HG03457 (cell line): Measurements from ENCODE around the gene GFM1.

Experiments
- ATAC-seq: cut with Tn5 transposase; IDR thresholded peaks from one replicate; pipeline ENCODE4 v1.9.1; 2021; ENCODE audit warnings: moderate number of reproducible peaks; ENCODE audit not compliant: unreplicated experiment

GFM1 gene

DNA sequence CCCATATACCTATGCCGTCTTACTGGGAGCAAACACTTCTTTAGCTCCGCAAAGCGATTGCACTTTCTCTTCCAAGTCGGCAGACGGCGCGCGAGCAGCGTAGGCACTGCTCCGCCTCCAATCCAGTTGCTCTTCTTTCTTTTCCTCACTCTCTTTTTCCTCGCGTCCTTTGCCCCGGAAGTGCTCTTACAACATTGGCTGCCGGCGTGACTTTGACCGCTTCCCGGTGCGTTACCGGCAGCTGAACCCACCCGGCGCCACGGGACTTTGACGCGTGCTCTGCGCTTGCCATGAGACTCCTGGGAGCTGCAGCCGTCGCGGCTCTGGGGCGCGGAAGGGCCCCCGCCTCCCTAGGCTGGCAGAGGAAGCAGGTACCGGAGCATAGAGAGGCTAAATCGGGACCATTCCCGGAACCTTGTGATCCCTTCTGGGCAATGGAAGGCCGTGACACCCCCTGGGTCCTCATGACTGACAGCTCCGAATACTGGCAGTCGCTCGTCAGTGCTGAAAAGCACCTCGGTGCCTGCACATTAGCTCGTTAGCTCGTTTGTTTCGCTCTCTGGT lies at the start of gene GFM1:
GFM1 (plus strand) TSS at position 183 of the 564 bp plus-strand sequence; CDS start at position 291, 108 bp downstream.
- peak; percentile 99 for ATAC-seq

DNA sequence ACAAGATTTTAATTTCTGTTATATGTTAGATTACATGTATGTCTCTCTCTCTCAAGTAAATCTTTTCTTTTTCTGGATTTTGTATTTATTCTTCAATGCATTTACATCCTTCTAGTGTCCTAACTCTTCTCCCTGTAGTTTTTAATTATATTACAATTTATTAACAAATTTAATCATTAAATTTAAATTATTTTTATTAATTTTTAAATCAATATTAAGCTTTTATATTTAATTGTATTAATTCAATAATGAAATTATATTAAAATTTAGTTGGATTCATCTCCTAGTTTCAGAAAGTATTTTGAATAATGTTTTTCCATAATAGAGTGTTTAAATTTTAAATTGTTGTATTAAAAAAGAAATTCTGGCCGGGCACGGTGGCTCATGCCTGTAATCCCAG lies 43.5 kb upstream of the GFM1 start:
- ATAC-seq: no peak

DNA sequence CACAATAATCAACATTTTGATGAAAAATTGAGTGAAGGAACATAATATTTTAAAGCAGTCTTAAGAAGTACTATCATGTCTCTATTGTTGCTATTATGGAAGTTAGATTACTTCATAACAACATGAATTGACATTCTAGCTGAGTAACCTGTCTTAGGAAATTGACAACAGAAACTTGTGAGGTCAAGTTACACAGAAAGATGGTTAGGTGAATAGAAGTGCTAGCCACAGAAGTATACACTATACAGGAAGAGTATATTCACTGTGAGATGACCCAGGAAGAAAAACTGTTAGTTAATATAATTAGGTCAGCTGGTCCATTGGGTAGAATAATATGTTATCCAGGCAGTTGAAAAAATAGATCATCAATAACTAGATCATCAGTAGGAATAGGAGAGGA lies 42.1 kb upstream of the GFM1 start:
- ATAC-seq: no peak

DNA sequence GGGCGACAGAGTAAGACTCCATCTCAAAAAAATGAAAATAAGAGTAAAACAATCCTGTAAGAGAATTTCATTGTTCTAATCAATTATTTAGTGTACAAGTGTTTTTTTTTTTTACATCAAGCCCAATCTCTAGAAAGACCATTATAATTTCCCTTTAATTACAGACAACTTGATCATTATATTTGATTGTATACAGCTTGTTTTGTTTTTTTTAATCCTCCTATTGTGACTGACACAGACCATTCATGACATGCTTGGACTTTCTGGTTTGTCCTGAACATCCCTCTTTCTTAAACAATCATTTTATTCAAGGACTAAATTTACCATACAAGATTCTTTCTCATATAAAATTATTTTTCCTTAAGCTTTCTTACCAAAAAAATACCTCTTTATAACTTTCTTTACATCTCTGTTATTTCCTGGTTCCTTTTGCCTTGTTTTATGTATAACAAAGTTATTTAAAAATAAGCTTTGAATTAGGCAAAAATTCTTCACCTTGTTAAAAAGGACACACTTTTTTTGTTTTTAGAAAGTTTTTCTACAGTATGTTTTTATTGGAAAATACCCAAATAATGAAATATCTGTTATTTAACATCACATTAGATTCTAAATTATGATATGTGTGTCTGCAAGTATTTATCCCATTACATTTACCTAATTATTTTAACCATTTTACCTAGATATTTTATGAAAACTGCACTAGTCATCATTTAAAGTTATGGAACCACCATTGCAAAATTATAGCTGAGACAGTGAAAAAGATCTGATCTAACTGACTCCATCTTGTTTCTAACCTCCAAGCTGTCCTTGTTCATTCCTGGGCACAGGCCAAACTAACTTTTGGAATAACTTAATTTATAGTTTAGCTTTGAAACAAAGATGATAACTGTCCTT lies 26.1 kb upstream of the GFM1 start:
- no peak for ATAC-seq

DNA sequence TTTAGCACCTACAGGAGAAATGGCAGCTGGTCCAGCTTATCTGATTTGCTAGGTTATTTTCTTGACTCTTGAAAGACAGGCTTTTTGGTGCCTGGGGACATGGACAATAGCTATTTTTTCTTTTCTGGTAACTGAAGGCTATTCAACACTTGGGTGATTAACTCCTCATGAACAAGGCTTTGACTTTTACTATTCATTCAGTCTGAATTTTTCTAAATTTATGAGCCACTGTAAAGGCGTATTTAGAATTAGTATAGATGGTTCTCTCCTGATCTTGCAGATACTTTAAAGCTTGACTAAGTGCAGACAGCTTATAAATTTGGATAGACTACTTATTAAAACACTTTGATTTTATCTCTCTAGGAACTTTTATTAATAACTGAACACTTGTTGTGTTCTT lies 18.4 kb upstream of the GFM1 start:
- no peak for ATAC-seq

DNA sequence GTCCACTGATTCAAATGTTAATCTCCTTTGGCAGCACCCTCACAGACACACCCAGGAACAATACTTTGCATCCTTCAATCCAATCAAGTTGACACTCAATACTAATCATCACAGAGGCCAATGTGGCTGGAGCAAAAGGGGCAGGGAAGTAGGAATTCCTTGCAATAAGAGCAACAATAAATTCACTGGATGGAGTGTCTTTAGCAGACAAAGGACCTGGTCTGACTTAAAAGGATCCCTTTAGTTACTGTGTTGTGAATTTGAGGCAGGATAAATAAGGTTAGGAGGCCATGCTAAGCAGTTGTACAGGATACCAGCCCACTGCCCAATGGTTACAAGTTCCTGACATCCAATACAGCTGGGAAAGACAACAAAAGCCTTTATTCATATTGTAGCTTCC lies 12.3 kb upstream of the GFM1 start:
- no peak for ATAC-seq

DNA sequence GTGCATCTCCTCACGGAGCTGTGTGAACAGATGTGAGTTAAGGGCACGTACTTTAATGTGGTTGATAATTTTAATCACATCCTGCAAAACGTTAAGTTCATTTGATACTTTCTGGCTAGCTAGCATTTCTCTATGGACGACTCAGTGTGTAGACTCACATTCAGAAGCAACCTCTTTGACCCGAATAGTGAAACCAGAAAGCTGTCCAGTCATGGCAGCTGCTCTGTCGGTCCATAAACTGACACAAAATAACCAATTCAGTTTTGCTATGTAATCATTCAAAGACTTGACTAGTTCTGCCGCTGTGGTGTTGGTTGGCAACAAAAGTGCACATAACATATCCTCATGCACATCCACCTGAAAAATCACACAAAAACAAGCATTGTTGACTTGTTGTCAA lies 3.7 kb upstream of the GFM1 start:
- no peak for ATAC-seq

DNA sequence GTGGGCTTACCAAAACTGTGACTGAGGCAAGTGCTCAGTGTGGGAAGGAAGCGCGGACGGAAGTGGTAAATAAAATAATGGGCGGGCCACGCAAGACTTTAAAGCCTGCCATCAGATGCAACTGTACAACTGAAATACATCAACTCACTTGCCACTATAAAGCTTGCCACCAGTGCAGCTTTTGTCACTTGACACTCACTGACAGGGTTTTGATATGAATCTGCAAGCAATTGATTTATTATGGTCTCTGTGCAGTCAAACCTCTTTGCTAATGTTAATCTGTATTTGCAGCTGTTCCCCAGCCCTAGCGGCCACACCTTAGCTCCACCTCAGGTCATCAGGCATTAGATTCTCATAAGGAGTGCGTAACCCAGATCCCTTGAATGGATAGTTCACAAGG lies 2.3 kb upstream of the GFM1 start:
- ATAC-seq: no peak

DNA sequence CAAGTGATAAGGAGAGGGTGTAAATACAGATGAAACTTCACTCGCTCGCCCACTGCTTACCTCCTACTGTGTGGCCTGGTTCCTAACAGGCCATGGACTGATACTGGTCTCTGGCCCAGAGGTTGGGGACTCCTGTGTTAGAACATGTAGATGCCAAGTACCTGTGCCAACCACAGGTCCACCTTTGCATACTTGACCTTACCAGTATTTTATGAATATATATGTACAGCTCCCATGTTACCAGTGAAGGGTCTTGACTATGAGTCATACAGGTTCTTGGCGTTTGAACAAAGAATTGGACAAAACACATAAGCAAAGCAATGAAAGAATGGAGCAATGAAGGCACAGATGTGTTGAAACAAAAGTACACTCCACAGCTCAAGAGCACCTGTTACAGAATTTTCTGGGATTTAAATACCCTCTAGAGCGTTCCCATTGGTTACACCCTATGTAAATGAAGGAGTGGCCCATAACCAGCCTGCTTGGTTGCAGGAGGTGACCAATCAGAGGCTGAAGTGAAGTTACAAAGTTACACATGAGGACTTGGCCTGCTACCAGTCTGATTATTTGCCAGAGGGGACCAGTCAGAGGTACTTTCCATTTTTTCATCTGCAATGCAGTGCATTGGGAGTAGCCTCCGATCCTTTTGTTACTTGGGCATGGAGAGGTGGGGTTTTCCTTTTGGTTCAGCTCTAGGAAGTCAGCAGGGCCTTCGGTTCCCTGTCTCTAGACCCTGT lies 1.7 kb upstream of the GFM1 start:
- ATAC-seq: no peak

DNA sequence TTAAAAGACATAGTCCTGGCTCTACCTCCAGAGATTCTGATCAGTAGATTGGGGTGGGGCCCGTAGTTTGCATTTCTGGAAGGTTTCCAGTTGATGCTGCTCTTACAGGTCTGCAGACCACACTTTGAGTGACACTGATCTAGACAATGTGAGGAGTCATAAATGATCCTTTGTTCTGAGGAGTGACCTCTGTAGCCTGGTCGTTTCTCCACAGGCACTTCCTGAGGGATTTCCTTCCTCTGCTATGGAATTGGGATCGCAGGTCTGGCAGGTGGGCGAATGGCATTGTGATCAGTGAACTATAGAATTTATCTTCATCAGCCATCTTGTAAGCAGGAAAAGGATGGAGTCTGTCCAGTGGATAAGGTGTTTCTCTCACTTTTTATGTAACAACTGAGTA lies 5.5 kb downstream of the GFM1 start:
- no peak for ATAC-seq

DNA sequence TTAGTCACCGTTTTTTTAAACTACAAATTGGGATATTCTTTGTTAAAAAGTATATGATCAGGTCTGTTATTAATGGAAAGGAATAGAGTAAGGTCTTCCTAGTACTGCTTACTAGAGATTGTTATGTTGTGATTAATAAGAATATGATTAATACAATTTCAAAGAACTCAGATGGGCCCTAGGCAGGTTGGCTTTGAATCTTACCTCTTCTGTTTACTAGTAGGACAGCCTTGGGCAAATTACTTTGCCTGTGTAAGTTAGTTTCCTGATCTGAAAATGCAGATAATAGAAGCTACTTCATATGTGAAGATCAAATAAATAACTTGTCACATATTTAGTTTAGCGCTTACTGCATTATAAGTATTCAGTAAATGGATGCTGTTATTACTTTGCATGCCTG lies 6.9 kb downstream of the GFM1 start:
- ATAC-seq: no peak

DNA sequence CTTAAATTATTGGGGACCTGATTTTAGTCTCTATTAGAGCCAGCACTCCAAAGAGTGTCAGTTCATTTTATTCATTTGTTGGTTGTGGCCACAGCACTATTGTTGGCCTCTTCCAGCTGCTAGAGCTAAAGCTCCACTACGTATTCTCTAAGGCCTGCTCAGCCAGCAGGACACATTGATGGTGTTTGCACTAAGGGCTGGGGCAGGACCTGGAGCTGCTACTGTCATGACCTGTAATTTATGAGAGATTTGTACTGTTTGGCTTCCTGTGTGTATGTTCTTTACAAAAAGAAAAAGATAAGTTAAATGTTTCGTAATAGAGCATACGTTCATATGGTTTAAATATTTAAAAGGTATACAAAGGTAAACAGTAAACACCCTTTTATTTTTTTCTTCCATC lies 8.1 kb downstream of the GFM1 start:
- ATAC-seq: no peak

DNA sequence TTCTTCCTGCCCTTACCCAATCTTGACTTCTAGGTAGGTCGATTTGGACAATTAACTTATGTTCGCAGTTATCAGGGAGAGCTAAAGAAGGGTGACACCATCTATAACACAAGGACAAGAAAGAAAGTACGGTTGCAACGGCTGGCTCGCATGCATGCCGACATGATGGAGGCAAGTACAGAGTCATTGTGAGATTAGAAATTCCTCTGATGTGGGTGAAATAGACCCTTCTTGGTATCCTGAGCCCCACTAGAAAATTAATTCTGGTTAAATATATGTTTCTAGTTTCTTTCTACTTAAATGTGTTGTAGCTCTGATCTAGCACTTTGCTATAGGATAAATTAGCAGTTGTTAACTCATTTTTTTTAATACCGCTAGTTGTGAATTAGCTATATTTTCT lies 14.6 kb downstream of the GFM1 start:
- ATAC-seq: no peak

DNA sequence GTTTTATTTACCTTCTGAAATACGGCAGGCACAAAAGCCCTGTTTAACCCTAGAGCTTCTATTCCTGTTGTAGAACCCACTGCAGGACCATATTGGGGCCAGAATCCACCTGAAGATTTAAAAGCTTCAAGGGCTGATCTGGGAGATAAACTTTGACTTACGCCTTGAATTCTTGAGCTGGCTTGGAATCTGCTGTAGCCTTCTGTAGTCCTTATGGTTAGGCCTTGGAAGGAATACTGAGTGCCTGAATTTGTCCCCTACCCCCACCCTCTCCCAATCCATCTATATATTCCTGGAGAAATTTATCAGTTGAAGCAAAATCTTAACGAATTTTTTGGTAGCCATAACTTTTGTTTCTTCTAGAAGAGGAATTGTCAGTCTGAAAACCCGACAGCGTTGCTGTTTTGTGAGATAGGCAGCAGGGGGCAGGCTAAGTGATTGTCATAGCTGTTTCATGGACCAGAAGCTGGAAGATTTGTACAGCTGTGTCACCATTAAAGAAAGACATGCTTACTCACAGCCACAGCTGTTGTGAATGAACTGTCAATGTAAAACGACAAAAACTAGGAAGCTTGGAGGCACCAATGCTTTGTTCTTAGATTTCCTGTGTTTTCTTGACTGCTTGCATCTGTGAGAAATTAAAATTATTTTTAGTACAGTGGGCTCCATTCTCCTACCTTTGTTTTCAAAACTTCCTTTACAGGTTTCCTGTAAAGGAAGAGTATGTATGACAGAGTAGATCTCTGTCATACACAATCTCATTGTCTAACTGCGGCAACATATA lies 15.3 kb downstream of the GFM1 start:
- peak; percentile 78 for ATAC-seq

DNA sequence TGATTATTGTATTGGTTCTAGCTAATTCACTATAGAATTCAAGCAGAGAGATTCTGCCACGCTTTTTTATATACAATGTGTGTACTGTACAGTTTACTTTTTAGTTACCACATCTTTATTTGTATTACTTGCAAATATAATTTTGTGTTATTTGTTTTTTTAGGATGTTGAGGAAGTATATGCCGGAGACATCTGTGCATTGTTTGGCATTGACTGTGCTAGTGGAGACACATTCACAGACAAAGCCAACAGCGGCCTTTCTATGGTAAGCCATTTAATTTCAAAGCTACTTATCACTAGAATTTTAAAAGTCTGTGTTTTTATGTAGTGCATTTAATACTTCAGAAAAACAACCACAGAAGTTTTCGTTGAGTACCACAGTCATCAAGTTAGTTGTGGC lies 16.4 kb downstream of the GFM1 start:
- no peak for ATAC-seq

DNA sequence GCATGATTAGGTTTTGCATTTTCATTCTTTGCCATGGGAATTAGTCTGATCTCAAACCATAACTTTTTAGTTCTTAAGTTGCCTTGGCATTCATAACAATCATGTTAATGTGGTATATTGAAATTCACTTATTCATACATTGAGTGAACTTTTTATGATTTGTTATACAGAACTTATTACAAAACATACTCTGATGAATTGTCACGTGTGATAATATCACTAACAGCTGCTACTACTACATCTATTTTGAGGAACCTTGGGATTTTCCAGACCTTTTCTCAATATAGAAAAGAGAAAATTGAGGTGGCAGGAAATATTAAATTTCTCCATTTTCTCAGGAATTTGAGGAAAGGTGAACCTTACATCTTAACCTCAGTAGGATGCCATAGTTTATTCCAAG lies 18.9 kb downstream of the GFM1 start:
- no peak for ATAC-seq

DNA sequence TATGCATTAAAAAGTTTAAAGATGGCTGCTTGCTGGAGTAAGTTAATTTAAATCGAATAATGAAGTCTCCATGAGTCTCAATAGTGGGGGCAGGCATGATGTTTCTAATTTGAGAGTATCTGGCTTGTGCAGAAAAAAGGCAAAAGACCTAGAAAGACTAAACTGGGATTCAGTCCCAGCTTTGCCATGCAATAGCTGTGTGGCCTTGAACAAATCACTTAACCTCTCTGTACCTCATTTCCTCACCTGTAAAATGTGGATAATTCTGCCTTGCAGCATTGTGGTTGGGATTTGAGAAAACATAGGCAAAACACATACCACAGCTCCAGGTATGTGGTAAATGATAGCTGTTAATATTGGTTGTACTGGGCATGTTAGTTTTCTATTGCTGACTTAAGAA lies 19.5 kb downstream of the GFM1 start:
- ATAC-seq: no peak

DNA sequence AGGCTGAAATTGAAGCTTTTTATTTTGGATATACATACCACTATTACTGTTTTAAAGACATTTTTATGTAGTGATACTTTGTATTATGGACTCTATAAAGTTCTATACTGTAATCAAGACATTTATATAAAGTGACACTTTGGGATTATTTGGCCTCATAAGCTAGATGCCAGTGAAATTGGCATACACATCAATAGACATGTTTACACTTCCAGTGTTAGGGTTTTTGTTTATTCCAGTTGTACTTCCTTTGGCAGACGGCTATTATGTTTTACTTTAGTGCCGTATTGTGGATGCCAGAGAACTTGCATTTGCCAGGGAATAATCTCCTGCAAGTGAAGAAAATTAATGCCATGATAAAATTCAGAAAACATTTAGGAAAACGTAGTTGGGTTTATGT lies 22.1 kb downstream of the GFM1 start:
- ATAC-seq: no peak

DNA sequence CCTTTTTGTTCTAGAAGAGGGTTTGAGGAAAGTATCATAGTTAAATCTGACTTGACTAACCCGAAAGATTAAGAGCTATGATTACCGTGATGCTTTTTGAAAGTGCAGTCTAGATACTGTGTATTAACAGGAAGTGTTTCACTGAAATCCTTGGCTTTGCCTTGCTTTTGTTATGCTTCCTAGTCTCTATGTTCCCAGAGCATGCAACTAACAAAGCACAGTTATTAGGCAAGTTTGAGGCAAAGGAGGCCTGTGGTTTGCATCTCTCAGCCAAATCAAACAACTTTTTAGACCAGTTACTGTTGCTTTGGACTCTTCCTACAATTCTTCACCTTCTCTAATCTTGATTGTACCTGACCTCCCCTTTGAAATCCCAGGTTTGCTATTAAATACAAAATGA lies 24.2 kb downstream of the GFM1 start:
- ATAC-seq: no peak

DNA sequence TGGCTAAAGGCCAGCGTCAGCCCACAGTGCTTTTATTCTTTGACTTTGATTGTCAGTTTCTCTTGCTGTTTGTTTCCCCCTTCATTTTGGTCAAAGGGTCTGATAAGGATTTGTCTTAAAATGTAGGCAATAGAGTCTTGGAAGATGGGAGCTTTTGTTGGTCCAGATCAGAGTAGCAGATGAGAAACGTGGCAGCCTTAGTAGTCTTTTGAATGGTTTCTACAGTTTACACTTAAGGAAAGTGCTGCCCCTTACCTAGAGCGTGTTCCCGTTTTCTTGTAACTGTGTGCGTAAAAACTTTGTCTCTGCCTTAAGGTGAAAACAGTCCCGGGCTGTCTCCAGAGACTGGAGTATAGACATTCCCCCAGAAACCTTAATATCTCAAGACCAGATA lies 27.5 kb downstream of the GFM1 start:
- ATAC-seq: no peak
